ENCODE data around the gene TPST1.

- TF ChIP-seq, protein P1, sequence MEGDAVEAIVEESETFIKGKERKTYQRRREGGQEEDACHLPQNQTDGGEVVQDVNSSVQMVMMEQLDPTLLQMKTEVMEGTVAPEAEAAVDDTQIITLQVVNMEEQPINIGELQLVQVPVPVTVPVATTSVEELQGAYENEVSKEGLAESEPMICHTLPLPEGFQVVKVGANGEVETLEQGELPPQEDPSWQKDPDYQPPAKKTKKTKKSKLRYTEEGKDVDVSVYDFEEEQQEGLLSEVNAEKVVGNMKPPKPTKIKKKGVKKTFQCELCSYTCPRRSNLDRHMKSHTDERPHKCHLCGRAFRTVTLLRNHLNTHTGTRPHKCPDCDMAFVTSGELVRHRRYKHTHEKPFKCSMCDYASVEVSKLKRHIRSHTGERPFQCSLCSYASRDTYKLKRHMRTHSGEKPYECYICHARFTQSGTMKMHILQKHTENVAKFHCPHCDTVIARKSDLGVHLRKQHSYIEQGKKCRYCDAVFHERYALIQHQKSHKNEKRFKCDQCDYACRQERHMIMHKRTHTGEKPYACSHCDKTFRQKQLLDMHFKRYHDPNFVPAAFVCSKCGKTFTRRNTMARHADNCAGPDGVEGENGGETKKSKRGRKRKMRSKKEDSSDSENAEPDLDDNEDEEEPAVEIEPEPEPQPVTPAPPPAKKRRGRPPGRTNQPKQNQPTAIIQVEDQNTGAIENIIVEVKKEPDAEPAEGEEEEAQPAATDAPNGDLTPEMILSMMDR (IDR thresholded peaks at IDR 0.05; ENCODE audit: low read depth, low read length): no peak
- TF ChIP-seq EZH2phosphoT487 (IDR thresholded peaks at IDR 0.05; ENCODE audit: low read depth): no peak
Observed at GRCh38 chr7:66363635-66364034, 158.5 kb downstream of the TPST1 start.
